H9 (cell line): Measurements from ENCODE around the gene PRIM2. TPM values are rescaled to one million over a fixed set of nuclear protein-coding genes. Genes with fewer than 3 reads are reported as not detected.
A peak's percentile ranks its signal among the peaks of the same experiment; 100 is the strongest.

Experiments
- DNase-seq: peaks from one replicate; pipeline ENCODE4 v3.0.0-alpha.2; 2017
- H2AFZ ChIP-seq: one replicate; pipeline ENCODE4 v1.6.1; 2013; ENCODE audit warnings: mild to moderate bottlenecking, low read length, control low read depth, moderate library complexity
- H2AK5ac ChIP-seq: 2 replicates; pipeline ENCODE4 v1.6.1; 2013; ENCODE audit warnings: low read length, control low read depth, mixed read lengths; ENCODE audit not compliant: insufficient read length
- H2BK120ac ChIP-seq: one replicate; pipeline ENCODE4 v1.6.1; 2013; ENCODE audit warnings: low read depth, mild to moderate bottlenecking, low read length, control low read depth, inconsistent platforms; ENCODE audit not compliant: poor library complexity, severe bottlenecking
- H2BK12ac ChIP-seq: 2 replicates; pipeline ENCODE4 v1.6.1; 2013; ENCODE audit warnings: low read length, control low read depth, mixed read lengths, low read depth; ENCODE audit not compliant: insufficient read length
- H2BK15ac ChIP-seq: 2 replicates; pipeline ENCODE4 v1.6.1; 2013; ENCODE audit warnings: low read depth, low read length, control low read depth
- H2BK20ac ChIP-seq: one replicate; pipeline ENCODE4 v1.6.1; 2013; ENCODE audit warnings: low read depth, mild to moderate bottlenecking, low read length, control low read depth, inconsistent platforms; ENCODE audit not compliant: poor library complexity, severe bottlenecking
- H2BK5ac ChIP-seq: 2 replicates; pipeline ENCODE4 v1.6.1; 2013; ENCODE audit warnings: low read length, control low read depth, mixed read lengths; ENCODE audit not compliant: insufficient read length
- H3K14ac ChIP-seq: 2 replicates; pipeline ENCODE4 v1.6.1; 2013; ENCODE audit warnings: low read length, control low read depth; ENCODE audit not compliant: insufficient read depth
- H3K18ac ChIP-seq: 2 replicates; pipeline ENCODE4 v1.6.1; 2013; ENCODE audit warnings: low read depth, mild to moderate bottlenecking, mixed read lengths, low read length, control low read depth; ENCODE audit not compliant: insufficient read length
- H3K23ac ChIP-seq: 2 replicates; pipeline ENCODE4 v1.6.1; 2013; ENCODE audit warnings: low read length, control low read depth, mixed read lengths, low read depth; ENCODE audit not compliant: insufficient read length
- H3K23me2 ChIP-seq: 2 replicates; pipeline ENCODE4 v1.6.1; 2013; ENCODE audit warnings: low read depth, mild to moderate bottlenecking, mixed read lengths, low read length, control low read depth; ENCODE audit not compliant: insufficient read length, poor library complexity, severe bottlenecking
- H3K27ac ChIP-seq: 2 replicates; pipeline ENCODE4 v1.5.1; 2013; ENCODE audit warnings: low read length, control low read depth, mixed read lengths, low read depth; ENCODE audit not compliant: insufficient read length
- H3K27me3 ChIP-seq: 2 replicates; pipeline ENCODE4 v1.6.1; 2013; ENCODE audit warnings: low read length, control low read depth, inconsistent platforms; ENCODE audit not compliant: insufficient read depth
- H3K4ac ChIP-seq: 2 replicates; pipeline ENCODE4 v1.6.1; 2013; ENCODE audit warnings: low read depth, mild to moderate bottlenecking, control low read depth, inconsistent platforms, low read length, moderate library complexity
- H3K4me1 ChIP-seq: 2 replicates; pipeline ENCODE4 v1.6.1; 2013; ENCODE audit warnings: low read length, control low read depth, inconsistent platforms; ENCODE audit not compliant: insufficient read depth
- H3K4me2 ChIP-seq: 2 replicates; pipeline ENCODE4 v1.6.1; 2013; ENCODE audit warnings: low read length, control low read depth, mixed read lengths; ENCODE audit not compliant: insufficient read length, insufficient read depth
- H3K56ac ChIP-seq: 2 replicates; pipeline ENCODE4 v1.6.1; 2013; ENCODE audit warnings: low read depth, mild to moderate bottlenecking, mixed read lengths, low read length, control low read depth; ENCODE audit not compliant: insufficient read length
- H3K79me1 ChIP-seq: 2 replicates; pipeline ENCODE4 v1.6.1; 2013; ENCODE audit warnings: low read depth, mild to moderate bottlenecking, moderate library complexity, low read length, control low read depth, inconsistent platforms; ENCODE audit not compliant: insufficient read depth, poor library complexity, severe bottlenecking
- H3K79me2 ChIP-seq: 2 replicates; pipeline ENCODE4 v1.6.1; 2013; ENCODE audit warnings: low read length, control low read depth, inconsistent platforms; ENCODE audit not compliant: insufficient read depth
- H3K9ac ChIP-seq: 2 replicates; pipeline ENCODE4 v1.6.1; 2013; ENCODE audit warnings: low read length, control low read depth, mixed read lengths; ENCODE audit not compliant: insufficient read length; ENCODE audit errors: extremely low read depth
- H3K9me3 ChIP-seq: one replicate; pipeline ENCODE4 v1.6.1; 2013; ENCODE audit warnings: low read depth, low read length, inconsistent platforms; ENCODE audit not compliant: control insufficient read depth
- H3T11ph ChIP-seq: one replicate; pipeline ENCODE4 v1.6.1; 2013; ENCODE audit warnings: mild to moderate bottlenecking, low read length, control low read depth, inconsistent platforms
- H4K20me1 ChIP-seq: one replicate; pipeline ENCODE4 v1.6.1; 2013; ENCODE audit not compliant: control insufficient read depth, insufficient read length, insufficient read depth
- H4K5ac ChIP-seq: 2 replicates; pipeline ENCODE4 v1.6.1; 2013; ENCODE audit warnings: low read depth, mild to moderate bottlenecking, mixed read lengths, low read length, control low read depth; ENCODE audit not compliant: insufficient read length
- H4K8ac ChIP-seq: replicated peaks from 2 replicates; pipeline ENCODE4 v1.6.1; 2013; ENCODE audit warnings: low read length, control low read depth, mixed read lengths, low read depth; ENCODE audit not compliant: insufficient read length
- H4K91ac ChIP-seq: 2 replicates; pipeline ENCODE4 v1.6.1; 2013; ENCODE audit warnings: low read depth, mild to moderate bottlenecking, moderate library complexity, mixed read lengths, low read length, control low read depth; ENCODE audit not compliant: insufficient read length
- H3K27ac Mint-ChIP-seq, 3 experiments: 2 replicates in 2 of 3; 3 replicates in 1 of 3; pipeline ENCODE4 v1.8.0; 2020 to 2021; ENCODE audit warnings: mixed read lengths in 3 of 3, mild to moderate bottlenecking in 1 of 3, moderate library complexity in 1 of 3
- H3K27me3 Mint-ChIP-seq: 2 replicates; pipeline ENCODE4 v1.8.0; 2021; ENCODE audit warnings: low read depth, mild to moderate bottlenecking, moderate library complexity, mixed read lengths
- H3K36me3 Mint-ChIP-seq, 3 experiments: 2 replicates in 2 of 3; 3 replicates in 1 of 3; pipeline ENCODE4 v1.8.0; 2020 to 2021; ENCODE audit warnings: low read depth in 3 of 3, mixed read lengths in 3 of 3; ENCODE audit not compliant: insufficient read depth in 1 of 3
- H3K4me1 Mint-ChIP-seq, 2 experiments: 2 replicates each; pipeline ENCODE4 v1.8.0; 2020; ENCODE audit warnings: mixed read lengths in 2 of 2
- H3K4me3 Mint-ChIP-seq, 2 experiments: 2 replicates in 1 of 2; 3 replicates in 1 of 2; pipeline ENCODE4 v1.8.0; 2020 to 2021; ENCODE audit warnings: mild to moderate bottlenecking in 2 of 2, mixed read lengths in 2 of 2, moderate library complexity in 1 of 2
- H3K9me3 Mint-ChIP-seq, 2 experiments: 2 replicates in 1 of 2; 3 replicates in 1 of 2; pipeline ENCODE4 v1.8.0; 2020; ENCODE audit warnings: mild to moderate bottlenecking in 2 of 2, mixed read lengths in 2 of 2, moderate library complexity in 1 of 2
- CTCF ChIP-seq: fragments of 200-600 bp; sonication (generic); conservative IDR thresholded peaks from 3 replicates; pipeline ENCODE4 v1.8.0; 2021; ENCODE audit warnings: antibody characterized with exemption, mild to moderate bottlenecking
- total RNA-seq: library from RNA; stranded (reverse); gene quantifications from 2 replicates; pipeline ENCODE4 v1.2.1, GENCODE V29; 2021

The PRIM2 gene
- total RNA-seq, 1 experiment from 2014 or later: 43.0 TPM

DNA sequence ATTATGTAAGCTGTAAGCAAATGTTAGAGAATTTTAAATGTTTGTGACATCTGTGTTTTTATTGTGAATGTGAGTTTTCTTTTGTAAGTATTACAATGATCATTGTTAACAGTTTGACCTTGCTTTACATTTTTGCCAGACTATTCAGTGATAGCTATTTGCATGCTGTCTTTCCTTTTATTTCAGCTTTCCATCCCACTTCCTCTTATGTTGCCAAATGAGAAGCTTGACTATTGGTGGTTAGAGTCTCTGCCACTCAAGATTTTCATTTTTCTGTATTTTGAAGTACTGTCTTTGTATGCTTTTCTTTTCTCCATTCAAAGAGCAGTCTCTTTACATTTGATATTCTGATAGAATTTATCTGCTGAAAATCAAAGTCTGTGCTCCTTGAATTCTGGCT, 104.1 kb downstream of the PRIM2 start:
- peaks cover 40 to 55% of the 10 kb centered on the region in 2 experiments for H3K4me1 Mint-ChIP-seq
- Histone ChIP-seq H3K4me2 (no peak overlapping the region), H3K4ac (no peak overlapping the region)

More for the DNA sequence above, 104.1 kb downstream of the PRIM2 start:
- Histone ChIP-seq H3K23me2 (no peaks in the 10 kb centered on the region), H3K27ac (no peak overlapping the region), H2BK12ac (no peak overlapping the region), H2BK120ac (no peak overlapping the region), H3K79me1 (no peaks in the 10 kb centered on the region), H3K9me3 (no peaks in the 10 kb centered on the region), H3K56ac (no peak overlapping the region), H3K79me2 (no peaks in the 10 kb centered on the region), H2BK15ac (no peak overlapping the region), H3K23ac (no peak overlapping the region), H3K9ac (no peak overlapping the region), H3K4me1 (peaks cover 4% of the 10 kb centered on the region; the same call in 1 of the 2 replicates), H3K18ac (no peak overlapping the region), H3K14ac (no peak overlapping the region), H4K5ac (no peak overlapping the region), H4K91ac (no peak overlapping the region), H2BK20ac (no peak overlapping the region), H2AFZ (no peak overlapping the region), H3T11ph (no peak overlapping the region), H2AK5ac (no peak overlapping the region), H4K20me1 (no peaks in the 10 kb centered on the region), H2BK5ac (no peak overlapping the region), H3K27me3 (no peaks in the 10 kb centered on the region), H4K8ac (no peak overlapping the region)
- no peaks in the 10 kb centered on the region for H3K9me3 Mint-ChIP-seq
- peaks cover 0 to 6% (median 2%) of the 10 kb centered on the region in 3 experiments; a peak in 4 of 7 replicates for H3K36me3 Mint-ChIP-seq
- no peak for DNase-seq
- no peaks in the 10 kb centered on the region for H3K27me3 Mint-ChIP-seq
- no peak overlapping the region for H3K4me3 Mint-ChIP-seq
- H3K27ac Mint-ChIP-seq: peak overlapping the region in 2 of 3 experiments; percentile 5 to 42; a peak in 2 of 7 replicates
- no peak for TF ChIP-seq CTCF
